ENCODE measurements around the gene BCKDK.

Gene BCKDK

DNA sequence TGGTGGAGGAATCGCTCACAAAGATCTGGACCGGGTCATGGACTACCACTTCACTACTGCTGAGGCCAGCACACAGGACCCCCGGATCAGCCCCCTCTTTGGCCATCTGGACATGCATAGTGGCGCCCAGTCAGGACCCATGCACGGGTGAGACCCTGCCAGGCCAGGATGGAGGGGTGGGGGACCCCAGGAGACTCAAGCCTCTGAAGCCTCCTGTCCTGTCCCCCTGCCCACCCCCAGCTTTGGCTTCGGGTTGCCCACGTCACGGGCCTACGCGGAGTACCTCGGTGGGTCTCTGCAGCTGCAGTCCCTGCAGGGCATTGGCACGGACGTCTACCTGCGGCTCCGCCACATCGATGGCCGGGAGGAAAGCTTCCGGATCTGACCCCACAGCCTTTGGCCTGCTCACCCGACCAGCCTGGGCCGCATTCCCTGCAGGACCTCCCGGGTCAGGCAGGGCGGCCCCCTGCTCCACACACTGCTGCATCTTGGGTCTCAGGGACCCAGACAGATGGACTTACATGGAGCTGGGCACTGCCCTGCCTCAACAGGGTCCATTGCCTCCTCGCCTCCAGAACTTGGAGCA, 3.8 kb downstream of the BCKDK start:
- no peaks in the 10 kb centered on the region for H3K27me3 ChIP-seq (replicated peaks)
- in situ Hi-C loops (cut with HindIII; ENCODE audit: low pct_ligation_motif_present, low sequenced_read_pairs), result no loop called here
- no peak overlapping the region for H3K4me3 ChIP-seq (ENCODE audit: low read depth, low read length)
- TF ChIP-seq, protein P1, sequence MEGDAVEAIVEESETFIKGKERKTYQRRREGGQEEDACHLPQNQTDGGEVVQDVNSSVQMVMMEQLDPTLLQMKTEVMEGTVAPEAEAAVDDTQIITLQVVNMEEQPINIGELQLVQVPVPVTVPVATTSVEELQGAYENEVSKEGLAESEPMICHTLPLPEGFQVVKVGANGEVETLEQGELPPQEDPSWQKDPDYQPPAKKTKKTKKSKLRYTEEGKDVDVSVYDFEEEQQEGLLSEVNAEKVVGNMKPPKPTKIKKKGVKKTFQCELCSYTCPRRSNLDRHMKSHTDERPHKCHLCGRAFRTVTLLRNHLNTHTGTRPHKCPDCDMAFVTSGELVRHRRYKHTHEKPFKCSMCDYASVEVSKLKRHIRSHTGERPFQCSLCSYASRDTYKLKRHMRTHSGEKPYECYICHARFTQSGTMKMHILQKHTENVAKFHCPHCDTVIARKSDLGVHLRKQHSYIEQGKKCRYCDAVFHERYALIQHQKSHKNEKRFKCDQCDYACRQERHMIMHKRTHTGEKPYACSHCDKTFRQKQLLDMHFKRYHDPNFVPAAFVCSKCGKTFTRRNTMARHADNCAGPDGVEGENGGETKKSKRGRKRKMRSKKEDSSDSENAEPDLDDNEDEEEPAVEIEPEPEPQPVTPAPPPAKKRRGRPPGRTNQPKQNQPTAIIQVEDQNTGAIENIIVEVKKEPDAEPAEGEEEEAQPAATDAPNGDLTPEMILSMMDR (IDR thresholded peaks at IDR 0.05; ENCODE audit: low read depth, low read length, missing control alignments), result no peak
- H3K27ac ChIP-seq, result no peak overlapping the region
- no peak for DNase-seq
- peaks cover 31% of the 10 kb centered on the region for H3K36me3 ChIP-seq (replicated peaks)

DNA sequence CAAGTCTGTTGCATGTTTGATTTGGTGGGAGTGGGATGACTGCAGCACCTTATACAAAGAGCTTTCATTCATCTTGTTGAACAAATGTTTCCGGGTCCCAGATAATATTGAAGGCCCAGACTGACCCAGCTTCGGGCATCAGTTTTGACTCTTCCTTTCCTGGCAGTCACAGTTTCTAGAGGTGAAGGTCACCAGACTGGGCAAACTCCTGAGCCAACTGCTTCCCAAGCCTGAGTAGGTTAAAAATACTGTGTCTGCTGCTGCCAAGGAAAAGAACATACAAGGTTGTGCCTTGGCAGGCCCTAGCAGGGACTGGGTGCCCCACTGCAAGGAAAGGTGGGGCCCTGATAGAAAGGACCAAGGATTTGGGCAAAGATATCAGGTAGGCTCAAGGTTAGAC, 4.5 kb downstream of the BCKDK start:
- Histone ChIP-seq H3K27me3 (replicated peaks) (no peaks in the 10 kb centered on the region), H3K27ac (no peak overlapping the region), H3K4me3 (ENCODE audit: low read depth, low read length) (no peak overlapping the region), H3K36me3 (replicated peaks) (peaks cover 31% of the 10 kb centered on the region)
- TF ChIP-seq, protein P1 (IDR thresholded peaks at IDR 0.05; ENCODE audit: low read depth, low read length, missing control alignments), result no peak
- no peak for DNase-seq
- in situ Hi-C loops (cut with HindIII; ENCODE audit: low pct_ligation_motif_present, low sequenced_read_pairs), result no loop called here

DNA sequence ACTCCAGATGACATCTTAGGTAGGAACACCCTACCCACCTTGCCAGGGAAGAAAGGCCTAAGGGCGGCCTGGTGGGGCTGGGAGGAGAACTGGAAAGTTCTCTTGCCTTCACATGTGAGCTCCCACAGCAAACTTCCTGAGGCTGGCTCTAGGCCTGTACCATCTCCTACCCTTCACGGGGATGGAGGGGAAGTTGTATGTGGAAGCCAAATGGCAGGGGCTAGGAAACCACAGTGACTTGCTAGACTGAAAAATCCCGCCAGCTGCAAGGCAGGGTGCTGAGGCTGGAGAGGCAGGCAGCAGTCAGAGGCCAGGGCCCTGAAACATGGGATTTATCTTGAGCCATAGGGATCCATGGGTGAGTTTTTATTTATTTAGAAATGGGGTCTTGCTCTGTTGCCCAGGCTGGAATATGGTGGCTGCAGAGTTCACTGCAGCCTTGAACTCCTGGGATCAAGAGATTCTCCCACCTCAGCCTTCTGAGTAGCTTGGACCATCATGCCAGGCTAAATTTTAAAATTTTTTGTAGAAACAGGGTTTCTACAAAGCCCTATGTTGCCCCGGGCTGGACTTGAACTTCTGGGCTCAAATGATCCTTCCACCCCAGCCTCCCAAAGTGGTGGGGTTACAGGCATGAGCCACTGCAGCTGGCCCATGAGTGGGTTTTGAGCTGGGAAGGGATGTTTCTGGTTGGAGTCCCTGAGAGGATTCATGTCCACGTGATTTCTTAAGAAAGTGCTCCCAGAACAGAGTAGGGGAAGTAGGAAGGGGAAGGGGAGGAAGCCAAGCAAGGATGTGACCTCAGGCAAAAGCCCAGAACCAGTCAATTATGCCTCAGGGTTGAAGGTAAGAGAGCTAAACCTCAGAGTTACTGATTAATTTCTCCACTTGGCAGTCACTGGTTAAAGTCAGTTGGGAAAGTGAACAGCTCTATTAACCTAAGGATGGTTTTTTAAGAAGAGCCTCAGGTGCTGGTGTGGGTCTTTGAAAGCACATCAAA, 5.2 kb downstream of the BCKDK start:
- H3K4me3 ChIP-seq (ENCODE audit: low read depth, low read length), result no peak overlapping the region
- in situ Hi-C loops (cut with HindIII; ENCODE audit: low pct_ligation_motif_present, low sequenced_read_pairs), result no loop called here
- TF ChIP-seq, protein P1 (IDR thresholded peaks at IDR 0.05; ENCODE audit: low read depth, low read length, missing control alignments), result no peak
- DNase-seq, result no peak
- peaks cover 31% of the 10 kb centered on the region for H3K36me3 ChIP-seq (replicated peaks)
- H3K27me3 ChIP-seq (replicated peaks), result no peaks in the 10 kb centered on the region
- H3K27ac ChIP-seq, result no peak overlapping the region

DNA sequence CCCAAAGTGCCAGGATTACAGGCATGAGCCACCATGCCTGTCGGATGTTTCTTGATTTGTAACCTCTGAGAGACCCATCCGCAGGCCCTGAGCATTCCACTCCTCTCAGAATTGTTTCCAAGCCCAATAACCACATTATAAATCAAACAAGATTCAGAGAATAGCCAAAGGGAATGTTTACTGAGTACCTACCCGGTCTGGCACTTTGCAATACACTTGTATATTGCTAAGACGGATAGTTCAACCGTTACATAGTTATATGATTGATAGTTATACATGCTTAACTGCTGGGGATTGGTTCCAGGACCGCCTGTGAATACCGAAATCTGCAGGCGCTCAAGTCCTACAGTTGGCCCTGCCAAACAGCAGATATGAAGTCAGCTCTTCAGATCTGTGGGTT, 6.3 kb downstream of the BCKDK start:
- TF ChIP-seq, protein P1 (IDR thresholded peaks at IDR 0.05; ENCODE audit: low read depth, low read length, missing control alignments), result no peak
- H3K36me3 ChIP-seq (replicated peaks), result peaks cover 32% of the 10 kb centered on the region
- in situ Hi-C loops (cut with HindIII; ENCODE audit: low pct_ligation_motif_present, low sequenced_read_pairs), result no loop called here
- H3K4me3 ChIP-seq (ENCODE audit: low read depth, low read length), result no peak overlapping the region
- no peaks in the 10 kb centered on the region for H3K27me3 ChIP-seq (replicated peaks)
- no peak for DNase-seq
- H3K27ac ChIP-seq, result no peak overlapping the region

DNA sequence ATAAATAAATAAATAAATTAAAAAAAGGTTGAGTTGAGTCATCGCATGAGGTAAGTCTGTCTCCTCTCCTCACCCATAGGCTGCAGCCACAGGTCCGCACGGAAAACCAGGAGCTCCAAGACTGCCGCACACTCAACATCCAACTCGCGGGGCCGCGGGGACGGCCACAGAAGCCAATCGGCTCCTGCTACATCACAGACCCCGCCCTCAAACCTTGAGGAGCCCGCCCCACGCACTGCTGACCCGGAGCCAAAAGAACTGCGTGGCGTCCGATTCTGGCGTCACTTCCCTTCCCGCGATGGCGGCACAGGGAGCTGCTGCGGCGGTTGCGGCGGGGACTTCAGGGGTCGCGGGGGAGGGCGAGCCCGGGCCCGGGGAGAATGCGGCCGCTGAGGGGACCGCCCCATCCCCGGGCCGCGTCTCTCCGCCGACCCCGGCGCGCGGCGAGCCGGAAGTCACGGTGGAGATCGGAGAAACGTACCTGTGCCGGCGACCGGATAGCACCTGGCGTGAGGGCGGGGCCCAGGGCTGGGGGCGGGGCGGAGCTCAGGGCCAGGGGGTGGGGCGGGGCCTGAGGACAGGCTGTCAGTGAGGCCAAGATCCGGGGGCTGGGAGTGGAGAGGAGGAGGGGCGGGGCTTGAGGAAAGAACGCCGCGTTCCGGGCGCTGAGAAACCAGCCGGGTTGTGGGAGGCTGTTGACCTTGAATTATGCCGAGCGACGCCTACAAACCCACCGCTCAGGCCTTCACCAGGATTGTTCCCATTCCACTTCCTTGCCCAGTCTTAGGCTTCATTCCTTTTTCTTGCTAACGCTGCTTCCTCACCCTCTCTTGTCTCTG, 9.4 kb downstream of the BCKDK start, which contains the start of gene KAT8:
Gene KAT8 (plus strand): TSS at position 281 of the 839 bp plus-strand sequence. CDS start 18 bp downstream, at position 299.
- Histone ChIP-seq H3K27ac (peak within 1 kb of the TSS; percentile 95), H3K4me3 (ENCODE audit: low read depth, low read length) (peak within 1 kb of the TSS; percentile 71), H3K27me3 (replicated peaks) (no peaks in the 10 kb centered on the region), H3K36me3 (replicated peaks) (peaks cover 24% of the 10 kb centered on the region)
- in situ Hi-C loops (cut with HindIII; ENCODE audit: low pct_ligation_motif_present, low sequenced_read_pairs), result no loop called here
- DNase-seq, result peak; percentile 99
- TF ChIP-seq, protein P1 (IDR thresholded peaks at IDR 0.05; ENCODE audit: low read depth, low read length, missing control alignments), result no peak
